Measurements from ENCODE around the gene PARVG.

The PARVG gene

GRCh38 chr22:44206330-44206645, 25.6 kb downstream of the PARVG start:
- Histone ChIP-seq H3K27me3 (ENCODE audit: control insufficient read depth, insufficient read depth, low read length) (no peaks in the 10 kb centered on the region), H3K36me3 (ENCODE audit: control insufficient read depth, insufficient read depth, low read length) (no peaks in the 10 kb centered on the region), H3K9me3 (ENCODE audit: control insufficient read depth, low read length) (no peaks in the 10 kb centered on the region), H3K4me3 (ENCODE audit: low read depth, low read length) (no peak overlapping the region), H3K27ac (no peak overlapping the region), H3K4me2 (ENCODE audit: low read length) (no peak overlapping the region), H3K9ac (no peak overlapping the region), H3K79me2 (no peaks in the 10 kb centered on the region), H3K4me1 (no peaks in the 10 kb centered on the region), H2AFZ (no peak overlapping the region)
- no peak for TF ChIP-seq CTCF (IDR thresholded peaks at IDR 0.05)

GRCh38 chr22:44206696-44207095, 26.0 kb downstream of the PARVG start:
- H3K27ac ChIP-seq = no peak overlapping the region
- H3K4me3 ChIP-seq (ENCODE audit: low read depth, low read length) = no peak overlapping the region
- no peaks in the 10 kb centered on the region for H3K36me3 ChIP-seq (ENCODE audit: control insufficient read depth, insufficient read depth, low read length)
- TF ChIP-seq CTCF (IDR thresholded peaks at IDR 0.05) = no peak
- no peak overlapping the region for H3K9ac ChIP-seq
- no peaks in the 10 kb centered on the region for H3K79me2 ChIP-seq
- H3K4me2 ChIP-seq (ENCODE audit: low read length) = no peak overlapping the region
- no peaks in the 10 kb centered on the region for H3K9me3 ChIP-seq (ENCODE audit: control insufficient read depth, low read length)
- H2AFZ ChIP-seq = no peak overlapping the region
- no peaks in the 10 kb centered on the region for H3K4me1 ChIP-seq
- no peaks in the 10 kb centered on the region for H3K27me3 ChIP-seq (ENCODE audit: control insufficient read depth, insufficient read depth, low read length)

- H3K27ac ChIP-seq = no peak overlapping the region
- H3K36me3 ChIP-seq (ENCODE audit: control insufficient read depth, insufficient read depth, low read length) = no peaks in the 10 kb centered on the region
- H2AFZ ChIP-seq = no peak overlapping the region
- no peak overlapping the region for H3K4me2 ChIP-seq (ENCODE audit: low read length)
- H3K4me1 ChIP-seq = no peaks in the 10 kb centered on the region
- H3K9me3 ChIP-seq (ENCODE audit: control insufficient read depth, low read length) = no peaks in the 10 kb centered on the region
- no peak overlapping the region for H3K9ac ChIP-seq
- H3K27me3 ChIP-seq (ENCODE audit: control insufficient read depth, insufficient read depth, low read length) = no peaks in the 10 kb centered on the region
- TF ChIP-seq CTCF (IDR thresholded peaks at IDR 0.05) = no peak
- no peaks in the 10 kb centered on the region for H3K79me2 ChIP-seq
- no peak overlapping the region for H3K4me3 ChIP-seq (ENCODE audit: low read depth, low read length)
Measured at GRCh38 chr22:44207173-44207980, 26.7 kb downstream of the PARVG start.

GRCh38 chr22:44207981-44208317, 27.2 kb downstream of the PARVG start:
- Histone ChIP-seq H3K27me3 (ENCODE audit: control insufficient read depth, insufficient read depth, low read length) (no peaks in the 10 kb centered on the region), H3K9me3 (ENCODE audit: control insufficient read depth, low read length) (no peaks in the 10 kb centered on the region), H3K4me3 (ENCODE audit: low read depth, low read length) (no peak overlapping the region), H3K27ac (no peak overlapping the region), H3K9ac (no peak overlapping the region), H2AFZ (no peak overlapping the region), H3K4me2 (ENCODE audit: low read length) (no peak overlapping the region), H3K36me3 (ENCODE audit: control insufficient read depth, insufficient read depth, low read length) (no peaks in the 10 kb centered on the region), H3K4me1 (no peaks in the 10 kb centered on the region), H3K79me2 (no peaks in the 10 kb centered on the region)
- TF ChIP-seq CTCF (IDR thresholded peaks at IDR 0.05) = no peak

GRCh38 chr22:44209343-44209742, 28.6 kb downstream of the PARVG start:
- Histone ChIP-seq H3K36me3 (ENCODE audit: control insufficient read depth, insufficient read depth, low read length) (no peaks in the 10 kb centered on the region), H3K79me2 (no peaks in the 10 kb centered on the region), H3K27ac (no peak overlapping the region), H3K9me3 (ENCODE audit: control insufficient read depth, low read length) (no peaks in the 10 kb centered on the region), H3K4me2 (ENCODE audit: low read length) (no peak overlapping the region), H3K27me3 (ENCODE audit: control insufficient read depth, insufficient read depth, low read length) (no peaks in the 10 kb centered on the region), H2AFZ (no peak overlapping the region), H3K4me3 (ENCODE audit: low read depth, low read length) (no peak overlapping the region), H3K4me1 (no peaks in the 10 kb centered on the region), H3K9ac (no peak overlapping the region)
- TF ChIP-seq CTCF (IDR thresholded peaks at IDR 0.05) = no peak

Measured in parathyroid adenoma (tissue), 2 donors.